ENCODE data around the gene PCDH1.

Gene PCDH1

GRCh38 chr5:141903261-141903660, 25.1 kb upstream of the PCDH1 start:
- no peak for TF ChIP-seq FOXP2 (optimal IDR thresholded peaks at IDR 0.05; ENCODE audit: borderline replicate concordance, extremely low read depth, extremely low read length, insufficient read depth)
- no peak for TF ChIP-seq SIN3A (IDR thresholded peaks at IDR 0.05; ENCODE audit: borderline replicate concordance, insufficient read depth, low read length)
- TF ChIP-seq REST (IDR thresholded peaks at IDR 0.05; ENCODE audit: insufficient read depth in 1 of 2, low read depth in 2 of 2, low read length in 2 of 2), result no peak
- TF ChIP-seq TAF1 (IDR thresholded peaks at IDR 0.05; ENCODE audit: borderline replicate concordance, insufficient read depth, low read length), result no peak
- TF ChIP-seq POLR2AphosphoS5 (IDR thresholded peaks at IDR 0.05; ENCODE audit: low read depth, low read length), result no peak

GRCh38 chr5:141902015-141902814, 24.0 kb upstream of the PCDH1 start:
- no peak for TF ChIP-seq REST (IDR thresholded peaks at IDR 0.05; ENCODE audit: insufficient read depth in 1 of 2, low read depth in 2 of 2, low read length in 2 of 2)
- TF ChIP-seq SIN3A (IDR thresholded peaks at IDR 0.05; ENCODE audit: borderline replicate concordance, insufficient read depth, low read length), result no peak
- no peak for TF ChIP-seq FOXP2 (optimal IDR thresholded peaks at IDR 0.05; ENCODE audit: borderline replicate concordance, extremely low read depth, extremely low read length, insufficient read depth)
- no peak for TF ChIP-seq POLR2AphosphoS5 (IDR thresholded peaks at IDR 0.05; ENCODE audit: low read depth, low read length)
- no peak for TF ChIP-seq TAF1 (IDR thresholded peaks at IDR 0.05; ENCODE audit: borderline replicate concordance, insufficient read depth, low read length)

GRCh38 chr5:141898448-141899049, 20.3 kb upstream of the PCDH1 start:
- TF ChIP-seq POLR2AphosphoS5 (IDR thresholded peaks at IDR 0.05; ENCODE audit: low read depth, low read length), result no peak
- no peak for TF ChIP-seq REST (IDR thresholded peaks at IDR 0.05; ENCODE audit: insufficient read depth in 1 of 2, low read depth in 2 of 2, low read length in 2 of 2)
- TF ChIP-seq SIN3A (IDR thresholded peaks at IDR 0.05; ENCODE audit: borderline replicate concordance, insufficient read depth, low read length), result no peak
- no peak for TF ChIP-seq FOXP2 (optimal IDR thresholded peaks at IDR 0.05; ENCODE audit: borderline replicate concordance, extremely low read depth, extremely low read length, insufficient read depth)
- no peak for TF ChIP-seq TAF1 (IDR thresholded peaks at IDR 0.05; ENCODE audit: borderline replicate concordance, insufficient read depth, low read length)

GRCh38 chr5:141897425-141897824, 19.2 kb upstream of the PCDH1 start:
- TF ChIP-seq FOXP2 (optimal IDR thresholded peaks at IDR 0.05; ENCODE audit: borderline replicate concordance, extremely low read depth, extremely low read length, insufficient read depth), result no peak
- TF ChIP-seq SIN3A (IDR thresholded peaks at IDR 0.05; ENCODE audit: borderline replicate concordance, insufficient read depth, low read length), result no peak
- TF ChIP-seq TAF1 (IDR thresholded peaks at IDR 0.05; ENCODE audit: borderline replicate concordance, insufficient read depth, low read length), result no peak
- TF ChIP-seq POLR2AphosphoS5 (IDR thresholded peaks at IDR 0.05; ENCODE audit: low read depth, low read length), result no peak
- no peak for TF ChIP-seq REST (IDR thresholded peaks at IDR 0.05; ENCODE audit: insufficient read depth in 1 of 2, low read depth in 2 of 2, low read length in 2 of 2)
